DND-41 (cell line): ENCODE measurements around the gene ZNF518B.

Experiments
- ATAC-seq: fragments of 200-7000 bp; cut with Tn5 transposase; 3 replicates; pipeline ENCODE4 v1.9.1; 2021; ENCODE audit warnings: low read depth; ENCODE audit not compliant: insufficient read depth
- DNase-seq: peaks from one replicate; pipeline ENCODE4 v3.0.0-alpha.2; 2020
- H2AFZ ChIP-seq: 2 replicates; pipeline ENCODE4 v1.6.0; 2012; ENCODE audit warnings: low read depth, low read length
- H3K27ac ChIP-seq: 2 replicates; pipeline ENCODE4 v1.5.1; 2012; ENCODE audit warnings: low read length, inconsistent platforms
- H3K27me3 ChIP-seq: fragments of 200-600 bp; sonication (generic); 2 replicates; pipeline ENCODE4 v1.6.0; 2012; ENCODE audit warnings: low read length, mild to moderate bottlenecking, inconsistent platforms; ENCODE audit not compliant: insufficient read depth, poor library complexity
- H3K36me3 ChIP-seq: 2 replicates; pipeline ENCODE4 v1.5.1; 2012; ENCODE audit warnings: low read length, inconsistent platforms; ENCODE audit not compliant: insufficient read depth
- H3K4me1 ChIP-seq: 2 replicates; pipeline ENCODE4 v1.5.1; 2012; ENCODE audit warnings: mild to moderate bottlenecking, low read length; ENCODE audit not compliant: insufficient read depth
- H3K4me2 ChIP-seq: 2 replicates; pipeline ENCODE4 v1.6.0; 2012; ENCODE audit warnings: mild to moderate bottlenecking, moderate library complexity, low read length, inconsistent platforms; ENCODE audit not compliant: insufficient read depth
- H3K4me3 ChIP-seq, 2 experiments: fragments of 200-600 bp in 1 of 2; shearing (Covaris generic) in 1 of 2; 2 replicates each; pipeline ENCODE4 v1.5.1; 2012 to 2016; ENCODE audit warnings: inconsistent platforms in 2 of 2, low read length in 2 of 2, mild to moderate bottlenecking in 2 of 2, low read depth in 1 of 2, moderate library complexity in 1 of 2
- H3K79me2 ChIP-seq: 2 replicates; pipeline ENCODE4 v1.6.0; 2012; ENCODE audit warnings: low read length, inconsistent platforms; ENCODE audit not compliant: insufficient read depth
- H3K9ac ChIP-seq: 2 replicates; pipeline ENCODE4 v1.6.0; 2012; ENCODE audit warnings: low read depth, mild to moderate bottlenecking, inconsistent platforms, low read length, moderate library complexity
- H3K9me3 ChIP-seq: 2 replicates; pipeline ENCODE4 v1.5.1; 2012; ENCODE audit warnings: low read length, moderate library complexity, mild to moderate bottlenecking, inconsistent platforms; ENCODE audit not compliant: insufficient read depth, severe bottlenecking
- H4K20me1 ChIP-seq: 2 replicates; pipeline ENCODE4 v1.6.0; 2012; ENCODE audit warnings: low read length; ENCODE audit not compliant: insufficient read depth
- EZH2 ChIP-seq: IDR thresholded peaks from 3 replicates; pipeline ENCODE4 v1.6.1; 2012; ENCODE audit warnings: borderline replicate concordance, low read depth, mild to moderate bottlenecking, moderate library complexity, low read length, inconsistent platforms; ENCODE audit not compliant: severe bottlenecking
- TF ChIP-seq, protein P1 (sequence below): IDR thresholded peaks from 2 replicates; pipeline ENCODE4 v1.5.1; 2012; ENCODE audit warnings: borderline replicate concordance, low read length, moderate library complexity, mild to moderate bottlenecking; ENCODE audit not compliant: poor library complexity, severe bottlenecking; ENCODE audit errors: extremely low read depth

Gene ZNF518B, protein sequence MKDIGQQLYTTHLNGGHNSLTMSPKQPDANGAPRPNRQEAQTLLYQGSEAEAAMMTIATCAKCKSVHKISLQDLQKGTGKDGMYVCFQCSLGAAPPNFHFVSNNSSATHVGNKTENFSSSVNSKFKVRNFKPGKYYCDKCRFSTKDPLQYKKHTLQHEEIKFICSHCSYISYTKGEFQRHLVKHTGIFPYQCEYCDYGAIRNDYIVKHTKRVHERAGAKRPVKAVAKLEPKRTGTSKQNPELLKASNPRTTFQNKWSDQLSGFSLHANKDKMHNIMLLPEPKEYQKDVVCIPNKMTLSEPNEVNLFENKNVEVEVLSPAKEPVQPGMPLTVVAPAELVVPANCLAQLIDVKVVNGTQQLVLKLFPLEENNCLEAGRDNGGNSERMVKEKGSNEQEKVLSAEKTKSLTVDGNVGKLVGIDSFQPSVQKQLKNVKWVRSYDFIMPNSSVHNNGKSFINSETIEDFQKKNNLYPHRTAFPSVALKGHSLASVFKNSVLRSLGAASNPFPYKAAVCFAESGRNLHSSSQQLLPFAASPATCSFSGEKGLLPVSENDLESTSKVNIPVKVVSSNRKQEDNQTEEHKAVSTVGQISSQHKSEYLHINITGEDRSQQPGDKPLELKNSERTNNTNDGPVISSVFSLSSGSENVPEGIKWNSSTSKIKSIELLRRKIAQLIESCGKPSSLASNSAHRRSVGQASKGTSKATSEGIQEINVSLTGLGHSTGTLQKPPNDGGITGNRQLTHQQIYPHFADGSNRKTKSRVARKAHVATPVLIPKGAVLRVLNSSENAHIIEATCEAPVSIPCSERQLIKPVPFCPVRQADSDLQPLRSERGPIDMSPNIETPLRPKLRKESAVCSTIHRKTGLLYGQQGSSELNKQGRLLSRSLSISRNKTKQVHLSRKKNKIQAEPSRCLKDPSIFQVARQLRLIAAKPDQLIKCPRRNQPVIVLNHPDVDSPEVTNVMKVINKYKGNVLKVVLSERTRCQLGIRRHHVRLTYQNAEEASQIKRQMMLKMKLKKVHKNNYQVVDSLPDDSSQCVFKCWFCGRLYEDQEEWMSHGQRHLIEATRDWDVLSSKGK

GRCh38 chr4:10457255-10457801 is at the start of gene ZNF518B:
ZNF518B (minus strand) TSS chr4:10457426; CDS start chr4:10446328, 11,098 bp downstream.
- no peak within 1 kb of the TSS for H2AFZ ChIP-seq
- no peaks in the 10 kb centered on the region for H3K9me3 ChIP-seq
- H3K4me2 ChIP-seq, result no peak within 1 kb of the TSS
- no peaks in the 10 kb centered on the region for H4K20me1 ChIP-seq
- no peak within 1 kb of the TSS for H3K27ac ChIP-seq
- H3K9ac ChIP-seq, result no peak within 1 kb of the TSS
- no peak within 1 kb of the TSS for H3K4me3 ChIP-seq
- DNase-seq, result peak; percentile 59
- H3K4me1 ChIP-seq, result no peaks in the 10 kb centered on the region
- no peaks in the 10 kb centered on the region for H3K27me3 ChIP-seq
- TF ChIP-seq EZH2, result no peak
- TF ChIP-seq, protein P1, sequence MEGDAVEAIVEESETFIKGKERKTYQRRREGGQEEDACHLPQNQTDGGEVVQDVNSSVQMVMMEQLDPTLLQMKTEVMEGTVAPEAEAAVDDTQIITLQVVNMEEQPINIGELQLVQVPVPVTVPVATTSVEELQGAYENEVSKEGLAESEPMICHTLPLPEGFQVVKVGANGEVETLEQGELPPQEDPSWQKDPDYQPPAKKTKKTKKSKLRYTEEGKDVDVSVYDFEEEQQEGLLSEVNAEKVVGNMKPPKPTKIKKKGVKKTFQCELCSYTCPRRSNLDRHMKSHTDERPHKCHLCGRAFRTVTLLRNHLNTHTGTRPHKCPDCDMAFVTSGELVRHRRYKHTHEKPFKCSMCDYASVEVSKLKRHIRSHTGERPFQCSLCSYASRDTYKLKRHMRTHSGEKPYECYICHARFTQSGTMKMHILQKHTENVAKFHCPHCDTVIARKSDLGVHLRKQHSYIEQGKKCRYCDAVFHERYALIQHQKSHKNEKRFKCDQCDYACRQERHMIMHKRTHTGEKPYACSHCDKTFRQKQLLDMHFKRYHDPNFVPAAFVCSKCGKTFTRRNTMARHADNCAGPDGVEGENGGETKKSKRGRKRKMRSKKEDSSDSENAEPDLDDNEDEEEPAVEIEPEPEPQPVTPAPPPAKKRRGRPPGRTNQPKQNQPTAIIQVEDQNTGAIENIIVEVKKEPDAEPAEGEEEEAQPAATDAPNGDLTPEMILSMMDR, result no peak
- peak; percentile 87 for ATAC-seq
- H3K36me3 ChIP-seq, result no peaks in the 10 kb centered on the region
- no peaks in the 10 kb centered on the region for H3K79me2 ChIP-seq

- Histone ChIP-seq H3K4me2 (no peak overlapping the region), H3K9me3 (no peaks in the 10 kb centered on the region), H3K9ac (no peak overlapping the region), H3K27me3 (no peaks in the 10 kb centered on the region), H4K20me1 (no peaks in the 10 kb centered on the region), H3K4me1 (no peaks in the 10 kb centered on the region), H3K79me2 (no peaks in the 10 kb centered on the region), H3K4me3 (no peak overlapping the region), H2AFZ (no peak overlapping the region), H3K36me3 (no peaks in the 10 kb centered on the region), H3K27ac (no peak overlapping the region)
- ATAC-seq (no peak), DNase-seq (no peak)
- no peak for TF ChIP-seq EZH2
- TF ChIP-seq, protein P1, result no peak
These were observed 48.9 kb upstream of the ZNF518B start for GRCh38 chr4:10506077-10506476.

GRCh38 chr4:10504570-10505179 is 47.4 kb upstream of the ZNF518B start:
- H3K79me2 ChIP-seq, result no peaks in the 10 kb centered on the region
- no peak for ATAC-seq
- no peak overlapping the region for H3K9ac ChIP-seq
- H3K27me3 ChIP-seq, result no peaks in the 10 kb centered on the region
- H4K20me1 ChIP-seq, result no peaks in the 10 kb centered on the region
- no peak overlapping the region for H3K27ac ChIP-seq
- H3K4me3 ChIP-seq, result no peak overlapping the region
- no peak for DNase-seq
- no peak overlapping the region for H2AFZ ChIP-seq
- no peaks in the 10 kb centered on the region for H3K36me3 ChIP-seq
- H3K4me1 ChIP-seq, result no peaks in the 10 kb centered on the region
- TF ChIP-seq, protein P1, result no peak
- TF ChIP-seq EZH2, result no peak
- no peak overlapping the region for H3K4me2 ChIP-seq
- no peaks in the 10 kb centered on the region for H3K9me3 ChIP-seq
